Stimulated activated CD4-positive, alpha-beta T cell treated with anti-CD3 and anti-CD28 coated beads, Interleukin-4, amount 100 ng/mL, for 4 hours (primary cell): Measurements from ENCODE around the gene KCNJ3.
"Not testable (repeated sequence)": the region's sequence is repeated elsewhere in the genome, so short reads cannot be mapped to it uniquely, and the experiment has no call there.

Source experiments
- DNase-seq, 2 experiments: peaks; one replicate each; pipeline ENCODE4 v3.0.0-alpha.2; 2020

KCNJ3 gene

DNA sequence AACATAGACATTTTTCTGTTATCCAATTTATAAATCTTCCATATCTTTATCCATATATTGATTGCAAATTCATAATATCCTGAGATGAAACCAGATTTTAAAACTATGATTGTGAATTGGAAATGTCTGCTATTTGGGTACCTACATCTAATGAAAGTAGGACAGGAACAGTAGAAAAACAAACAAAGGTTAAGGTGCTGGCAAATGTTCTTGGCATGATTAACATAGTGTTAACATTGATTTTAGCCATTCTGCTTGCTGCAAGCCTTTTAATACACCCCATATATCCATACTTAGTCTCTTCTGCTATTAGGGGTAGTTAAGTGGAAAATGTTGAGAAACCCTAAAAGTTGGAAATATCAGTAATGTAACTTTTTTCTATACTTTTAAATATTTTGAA is 152.0 kb downstream of the KCNJ3 start:
- DNase-seq: no peak

DNA sequence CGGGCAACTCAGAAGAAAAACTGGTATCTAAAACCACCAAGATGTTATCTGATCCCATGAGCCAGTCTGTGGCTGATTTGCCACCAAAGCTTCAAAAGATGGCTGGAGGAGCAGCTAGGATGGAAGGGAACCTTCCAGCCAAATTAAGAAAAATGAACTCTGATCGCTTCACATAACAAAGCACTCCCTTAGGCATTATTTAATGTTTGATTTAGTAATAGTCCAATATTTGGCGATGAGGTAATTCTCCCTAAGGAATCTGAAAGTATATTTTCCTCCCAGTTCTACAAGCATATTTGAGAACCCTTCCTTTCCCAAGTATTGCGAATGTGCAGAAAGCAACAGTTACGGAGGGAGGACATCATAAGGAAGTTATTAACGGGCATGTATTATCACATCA is 156.6 kb downstream of the KCNJ3 start:
- no peak for DNase-seq

DNA sequence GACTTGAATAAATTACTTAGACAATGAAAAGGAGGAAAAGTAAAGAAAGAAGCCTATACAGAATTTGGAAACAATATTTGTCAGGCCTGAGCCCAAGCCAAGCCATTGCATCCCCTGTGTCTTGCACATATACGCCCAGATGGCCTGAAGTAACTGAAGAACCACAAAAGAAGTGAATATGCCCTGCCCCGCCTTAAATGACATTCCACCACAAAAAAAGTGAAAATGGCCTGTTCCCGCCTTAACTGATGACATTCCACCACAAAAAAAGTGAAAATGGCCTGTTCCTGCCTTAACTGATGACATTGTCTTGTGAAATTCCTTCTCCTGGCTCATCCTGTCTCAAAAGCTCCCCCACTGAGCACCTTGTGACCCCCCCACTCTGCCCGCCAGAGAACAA is 168.7 kb downstream of the KCNJ3 start:
- not testable (repeated sequence) for DNase-seq

DNA sequence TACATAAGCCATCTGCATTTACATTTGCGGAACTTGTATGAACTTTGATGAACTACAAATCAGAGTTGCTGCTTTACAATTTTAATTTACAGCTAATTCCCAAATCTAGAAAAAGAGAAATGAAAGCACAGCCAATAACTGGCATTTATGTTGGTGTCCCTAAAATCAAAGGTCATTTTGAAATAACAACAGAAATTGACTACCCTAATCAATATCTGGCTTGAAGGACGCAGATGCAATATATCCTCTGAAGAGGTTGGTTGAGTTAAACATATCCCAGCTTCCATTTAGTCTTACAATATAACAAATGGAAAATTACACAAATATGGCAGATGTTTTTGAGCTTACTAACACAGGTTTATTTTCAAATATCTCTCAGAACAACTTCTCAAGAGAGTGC is 177.5 kb downstream of the KCNJ3 start:
- DNase-seq: no peak

DNA sequence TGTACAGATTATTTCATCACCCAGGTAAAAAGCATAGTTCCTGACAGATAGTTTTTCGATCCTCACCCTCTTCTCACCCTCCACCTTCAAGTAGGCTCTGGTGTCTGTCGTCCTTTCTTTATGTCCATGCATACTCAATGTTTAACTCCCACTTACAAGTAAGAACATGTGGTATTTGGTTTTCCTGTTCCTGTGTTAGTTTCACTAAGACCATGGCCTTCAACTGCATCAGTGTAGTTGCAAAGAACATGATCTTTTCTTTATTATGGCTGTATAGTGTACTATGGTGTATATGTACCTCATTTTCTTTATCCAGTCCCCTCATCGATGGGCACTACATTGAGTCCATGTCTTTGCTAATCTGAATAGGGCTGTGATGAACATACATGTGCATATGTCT is 184.2 kb downstream of the KCNJ3 start:
- DNase-seq: no peak

DNA sequence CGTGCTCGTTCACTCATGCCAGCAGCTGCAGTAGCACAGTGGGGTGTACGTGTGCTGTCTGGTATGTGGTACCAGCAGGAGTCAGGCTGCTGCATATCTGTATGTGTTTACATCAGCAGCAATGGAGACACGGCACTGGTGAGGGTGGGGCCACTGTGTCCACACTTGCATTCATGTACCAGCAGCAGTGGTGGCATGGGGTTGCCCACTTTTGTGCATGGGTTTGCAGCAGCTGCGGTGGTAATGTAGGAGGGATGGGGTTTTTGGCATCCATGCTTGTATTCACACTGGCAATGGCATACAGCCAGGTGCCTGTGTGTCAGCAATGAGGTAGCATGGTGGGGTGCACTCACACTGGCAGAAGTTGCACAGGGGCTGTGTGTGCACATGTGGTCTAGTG is 187.8 kb downstream of the KCNJ3 start:
- no peak for DNase-seq

DNA sequence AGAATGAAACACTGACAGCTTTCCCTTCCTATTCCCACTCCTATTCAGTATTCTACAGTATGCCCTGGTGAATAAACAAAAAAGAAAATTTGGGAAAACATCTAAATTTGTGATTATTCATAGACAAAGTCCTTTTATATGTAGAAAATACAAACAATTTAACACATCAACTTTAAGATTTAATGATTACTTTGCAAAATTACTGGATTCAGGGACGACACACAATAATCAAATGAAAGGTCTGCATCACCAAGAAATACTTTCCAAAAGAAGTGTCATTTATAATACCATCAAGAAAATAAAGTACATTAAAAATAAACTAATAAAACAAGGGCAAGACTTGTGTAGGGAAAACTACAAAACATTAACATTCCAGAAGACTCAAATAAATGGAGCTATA is 199.8 kb downstream of the KCNJ3 start:
- DNase-seq: no peak

DNA sequence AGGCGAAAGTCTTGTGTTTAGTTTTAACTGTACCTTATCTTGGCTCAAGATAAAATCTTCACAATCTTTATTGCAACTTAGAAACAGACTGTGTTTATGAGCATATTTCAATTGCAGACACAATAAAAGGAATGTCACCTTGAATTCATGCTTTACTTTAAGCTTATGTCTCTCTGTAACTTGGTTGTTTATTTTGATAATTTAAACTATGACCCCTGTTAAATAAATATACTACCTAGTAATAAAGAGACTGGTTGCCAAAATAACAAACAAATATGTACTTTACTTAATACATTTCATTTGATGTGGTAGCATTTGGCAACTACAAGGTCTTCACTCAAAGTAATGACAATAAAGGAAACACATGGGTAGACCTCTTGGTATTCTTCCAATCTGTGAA is 202.6 kb downstream of the KCNJ3 start:
- DNase-seq: no peak
